Activated CD8-positive, alpha-beta T cell treated with anti-CD3 and anti-CD28 coated beads for 36 hours (primary cell): Measurements from ENCODE around the gene LAMA3. TPM values are rescaled to one million over a fixed set of nuclear protein-coding genes. Genes with fewer than 3 reads are reported as not detected.

ENCODE experiments used
- ATAC-seq: fragments of 200-7000 bp; cut with Tn5 transposase; one replicate; pipeline ENCODE4 v1.10.0; 2021; ENCODE audit warnings: mild to moderate bottlenecking, moderate library complexity
- CTCF ChIA-PET: fragments of 350-600 bp; sonication (Branson Sonifier 250); formaldehyde crosslinking; loops from one replicate; lab custom pipeline; 2021; ENCODE audit warnings: antibody characterized with exemption; lab: Charles Lee
- POLR2A ChIA-PET: fragments of 350-600 bp; sonication (Branson Sonifier 250); formaldehyde crosslinking; loops from one replicate; lab custom pipeline; 2021; ENCODE audit warnings: antibody characterized with exemption; lab: Charles Lee
- DNase-seq: peaks from one replicate; pipeline ENCODE4 v3.0.0-alpha.2; 2020
- H3K27ac Mint-ChIP-seq: one replicate; pipeline ENCODE4 v1.8.0; 2021; ENCODE audit warnings: mild to moderate bottlenecking, mixed read lengths
- H3K27me3 Mint-ChIP-seq: one replicate; pipeline ENCODE4 v1.8.0; 2021; ENCODE audit warnings: mixed read lengths
- H3K36me3 Mint-ChIP-seq: one replicate; pipeline ENCODE4 v1.8.0; 2021; ENCODE audit warnings: low read depth, mixed read lengths
- H3K4me1 Mint-ChIP-seq: one replicate; pipeline ENCODE4 v1.8.0; 2021; ENCODE audit warnings: low read depth, mixed read lengths
- H3K4me3 Mint-ChIP-seq: one replicate; pipeline ENCODE4 v1.8.0; 2021; ENCODE audit warnings: mild to moderate bottlenecking, moderate library complexity, mixed read lengths
- H3K9me3 Mint-ChIP-seq: one replicate; pipeline ENCODE4 v1.8.0; 2021; ENCODE audit warnings: mixed read lengths
- intact Hi-C: fragments of 100-400 bp; cut with micrococcal nuclease; formaldehyde crosslinking; loops from one replicate; pipeline ENCODE4 v1.10.0; 2022
- total RNA-seq, 2 experiments: library from RNA; stranded (reverse); gene quantifications; one replicate each; pipeline ENCODE4 v1.2.3, GENCODE V29; 2021
- TF ChIP-seq, protein P1 (sequence below): fragments of 200-600 bp; IDR thresholded peaks from one replicate; pipeline ENCODE4 v1.8.0; 2022; ENCODE audit warnings: antibody characterized with exemption, mild to moderate bottlenecking

Gene LAMA3
- total RNA-seq, 2 experiments from 2014 or later = 0.05 TPM; not detected in 1

GRCh38 chr18:23828426-23828825, 139.2 kb downstream of the LAMA3 start:
- DNase-seq (peak; percentile 64), ATAC-seq (peak; percentile 97)
- H3K36me3 Mint-ChIP-seq = no peaks in the 10 kb centered on the region
- TF ChIP-seq, protein P1, sequence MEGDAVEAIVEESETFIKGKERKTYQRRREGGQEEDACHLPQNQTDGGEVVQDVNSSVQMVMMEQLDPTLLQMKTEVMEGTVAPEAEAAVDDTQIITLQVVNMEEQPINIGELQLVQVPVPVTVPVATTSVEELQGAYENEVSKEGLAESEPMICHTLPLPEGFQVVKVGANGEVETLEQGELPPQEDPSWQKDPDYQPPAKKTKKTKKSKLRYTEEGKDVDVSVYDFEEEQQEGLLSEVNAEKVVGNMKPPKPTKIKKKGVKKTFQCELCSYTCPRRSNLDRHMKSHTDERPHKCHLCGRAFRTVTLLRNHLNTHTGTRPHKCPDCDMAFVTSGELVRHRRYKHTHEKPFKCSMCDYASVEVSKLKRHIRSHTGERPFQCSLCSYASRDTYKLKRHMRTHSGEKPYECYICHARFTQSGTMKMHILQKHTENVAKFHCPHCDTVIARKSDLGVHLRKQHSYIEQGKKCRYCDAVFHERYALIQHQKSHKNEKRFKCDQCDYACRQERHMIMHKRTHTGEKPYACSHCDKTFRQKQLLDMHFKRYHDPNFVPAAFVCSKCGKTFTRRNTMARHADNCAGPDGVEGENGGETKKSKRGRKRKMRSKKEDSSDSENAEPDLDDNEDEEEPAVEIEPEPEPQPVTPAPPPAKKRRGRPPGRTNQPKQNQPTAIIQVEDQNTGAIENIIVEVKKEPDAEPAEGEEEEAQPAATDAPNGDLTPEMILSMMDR = no peak
- CTCF ChIA-PET = interaction anchor here (1.2 to 2.2 kb wide), 5 partner anchors 10 to 90 kb away, joined by 3 to 9 read pairs (median 5); no protein-coding TSS in a partner anchor
- no peak overlapping the region for H3K4me3 Mint-ChIP-seq
- intact Hi-C loops = loop anchor here (1.0 to 10.0 kb wide), 5 partner anchors 34 to 296 kb away; no protein-coding TSS in a partner anchor
- peaks cover 40% of the 10 kb centered on the region for H3K4me1 Mint-ChIP-seq
- peak overlapping the region; percentile 65 for H3K27ac Mint-ChIP-seq
- H3K27me3 Mint-ChIP-seq = no peaks in the 10 kb centered on the region
- no peaks in the 10 kb centered on the region for H3K9me3 Mint-ChIP-seq
- POLR2A ChIA-PET = interaction anchor here (0.6 to 1.2 kb wide), 2 partner anchors 14 to 1053 kb away, joined by 3 to 4 read pairs; no protein-coding TSS in a partner anchor

GRCh38 chr18:23832911-23833310, 143.7 kb downstream of the LAMA3 start:
- H3K27ac Mint-ChIP-seq = no peak overlapping the region
- no peak overlapping the region for H3K4me3 Mint-ChIP-seq
- ChIA-PET CTCF (no interaction called here), POLR2A (no interaction called here)
- intact Hi-C loops = no loop called here
- no peak for ATAC-seq
- H3K27me3 Mint-ChIP-seq = no peaks in the 10 kb centered on the region
- H3K9me3 Mint-ChIP-seq = no peaks in the 10 kb centered on the region
- H3K4me1 Mint-ChIP-seq = peaks cover 11% of the 10 kb centered on the region
- no peaks in the 10 kb centered on the region for H3K36me3 Mint-ChIP-seq
- DNase-seq = no peak
- TF ChIP-seq, protein P1 = no peak

DNA sequence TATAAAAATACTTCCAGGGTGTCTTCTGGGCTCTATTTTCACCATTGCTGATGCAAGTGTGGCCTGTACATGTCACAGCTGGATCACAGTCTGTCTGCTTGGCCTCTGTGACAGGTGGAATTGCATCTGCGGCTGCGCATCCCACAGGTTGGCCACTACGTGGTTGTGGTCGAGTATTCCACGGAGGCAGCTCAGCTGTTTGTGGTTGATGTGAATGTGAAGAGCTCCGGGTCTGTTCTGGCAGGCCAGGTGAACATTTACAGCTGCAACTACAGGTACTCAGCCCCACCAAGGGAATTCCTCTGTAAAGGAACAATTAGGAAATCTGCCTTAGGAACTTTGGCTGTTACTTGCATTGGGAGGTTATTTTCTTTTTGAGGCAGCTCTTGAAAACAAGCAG, 144.5 kb downstream of the LAMA3 start:
- no peaks in the 10 kb centered on the region for H3K27me3 Mint-ChIP-seq
- no peak overlapping the region for H3K4me3 Mint-ChIP-seq
- H3K4me1 Mint-ChIP-seq = peaks cover 8% of the 10 kb centered on the region
- H3K27ac Mint-ChIP-seq = no peak overlapping the region
- ATAC-seq = no peak
- no peaks in the 10 kb centered on the region for H3K9me3 Mint-ChIP-seq
- CTCF ChIA-PET = interaction anchor here (0.9 kb wide), 1 partner anchor 85 kb away, joined by 3 read pairs; no protein-coding TSS in a partner anchor
- H3K36me3 Mint-ChIP-seq = no peaks in the 10 kb centered on the region
- DNase-seq = no peak
- POLR2A ChIA-PET = no interaction called here
- TF ChIP-seq, protein P1 = no peak
- intact Hi-C loops = no loop called here

GRCh38 chr18:23835091-23835490, 145.8 kb downstream of the LAMA3 start:
- Mint-ChIP-seq H3K27me3 (no peaks in the 10 kb centered on the region), H3K36me3 (no peaks in the 10 kb centered on the region), H3K27ac (no peak overlapping the region), H3K4me3 (no peak overlapping the region), H3K9me3 (no peaks in the 10 kb centered on the region), H3K4me1 (peaks cover 3% of the 10 kb centered on the region)
- intact Hi-C loops = no loop called here
- ATAC-seq = no peak
- DNase-seq = no peak
- ChIA-PET POLR2A (no interaction called here), CTCF (interaction anchor here (1.1 kb wide), 1 partner anchor 21 kb away, joined by 3 read pairs; no protein-coding TSS in a partner anchor)
- TF ChIP-seq, protein P1 = no peak

DNA sequence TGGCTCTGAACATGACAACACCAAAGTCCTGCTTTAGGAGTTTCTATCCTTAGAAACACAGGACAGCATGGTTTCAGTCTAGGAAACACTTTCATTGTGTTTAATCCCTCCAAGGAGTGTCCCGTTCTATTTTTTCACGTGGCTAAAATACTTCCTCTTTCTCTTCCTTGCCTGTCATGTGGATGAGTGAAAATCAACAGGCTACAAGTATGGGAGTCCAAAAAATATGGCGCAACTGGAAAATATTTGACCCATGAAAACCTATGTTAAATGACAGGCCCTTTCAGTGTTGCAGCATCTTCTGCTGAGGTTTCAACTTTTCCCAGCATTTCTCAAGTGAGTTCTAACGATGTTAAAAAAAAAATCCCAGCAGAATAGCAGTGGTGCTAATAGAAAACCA, 146.3 kb downstream of the LAMA3 start:
- no peaks in the 10 kb centered on the region for H3K36me3 Mint-ChIP-seq
- H3K4me3 Mint-ChIP-seq = no peak overlapping the region
- POLR2A ChIA-PET = no interaction called here
- no peaks in the 10 kb centered on the region for H3K27me3 Mint-ChIP-seq
- TF ChIP-seq, protein P1 = no peak
- DNase-seq (no peak), ATAC-seq (no peak)
- intact Hi-C loops = no loop called here
- H3K4me1 Mint-ChIP-seq = peaks cover 3% of the 10 kb centered on the region
- no peaks in the 10 kb centered on the region for H3K9me3 Mint-ChIP-seq
- CTCF ChIA-PET = no interaction called here
- H3K27ac Mint-ChIP-seq = no peak overlapping the region
